ENCODE data around the gene RFESD. TPM values are rescaled to one million over a fixed set of nuclear protein-coding genes. Genes with fewer than 3 reads are reported as not detected.
"Not testable (repeated sequence)": the region's sequence is repeated elsewhere in the genome, so short reads cannot be mapped to it uniquely, and the experiment has no call there.

RFESD gene
- total RNA-seq, 1 donor from 2014 or later, result 0.97 TPM

DNA sequence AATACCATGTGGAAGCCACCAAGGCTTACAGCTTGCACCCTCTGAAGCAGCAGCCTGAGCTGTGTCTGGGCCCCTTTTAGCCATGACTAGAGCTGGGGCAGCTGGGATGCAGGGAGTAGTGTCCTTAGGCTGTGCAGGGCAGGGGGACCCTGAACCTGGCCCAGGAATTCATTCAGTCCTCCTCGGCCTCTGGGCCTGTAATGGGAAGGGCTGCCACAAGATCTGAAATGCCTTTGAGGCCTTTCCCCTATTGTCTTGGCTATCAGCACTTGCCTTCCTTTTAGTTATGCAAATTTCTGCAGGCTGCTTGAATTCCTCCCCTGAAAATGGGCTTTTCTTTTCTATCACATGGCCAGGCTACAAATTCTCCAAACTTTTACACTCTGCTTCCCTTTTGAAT, 17.6 kb upstream of the RFESD start:
- H3K27ac Mint-ChIP-seq (ENCODE audit: unreplicated experiment), result no peak overlapping the region
- TF ChIP-seq CTCF (IDR thresholded peaks at IDR 0.05), result no peak
- no peaks in the 10 kb centered on the region for H3K27me3 Mint-ChIP-seq (ENCODE audit: low read depth)
- no peak overlapping the region for H3K4me3 Mint-ChIP-seq (ENCODE audit: unreplicated experiment)
- DNase-seq (ENCODE audit: low spot score), result no peak
- no peaks in the 10 kb centered on the region for H3K36me3 Mint-ChIP-seq (ENCODE audit: low read depth)
- H3K4me1 Mint-ChIP-seq (ENCODE audit: low read depth), result peaks cover 15% of the 10 kb centered on the region
- H3K9me3 Mint-ChIP-seq (ENCODE audit: low read depth), result peaks cover 2% of the 10 kb centered on the region

DNA sequence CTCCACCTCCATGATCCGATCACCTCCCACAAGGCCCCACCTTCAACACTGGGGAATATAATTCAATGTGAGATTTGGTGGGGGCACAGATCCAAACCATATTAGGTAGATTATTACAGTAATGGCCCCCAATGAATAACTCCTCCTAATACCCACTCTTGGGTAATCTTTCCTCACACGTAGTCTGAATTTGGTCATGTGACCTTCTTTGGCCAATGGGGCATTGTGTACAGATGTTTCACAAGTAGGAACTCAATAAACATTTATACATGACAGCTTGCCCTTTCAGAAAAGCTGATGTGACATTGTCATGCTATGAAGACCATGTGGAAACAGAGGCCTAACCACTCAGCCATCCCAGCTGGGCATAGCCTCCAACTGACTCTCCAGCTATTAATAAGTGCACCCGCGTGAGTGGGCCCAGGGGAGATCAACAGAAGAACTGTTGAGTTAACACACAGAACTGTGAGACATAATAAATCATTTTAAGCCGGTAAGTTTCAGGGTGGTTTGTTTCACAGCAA, 16.1 kb upstream of the RFESD start:
- Mint-ChIP-seq H3K4me3 (ENCODE audit: unreplicated experiment) (no peak overlapping the region), H3K27ac (ENCODE audit: unreplicated experiment) (peak overlapping the region; percentile 54), H3K9me3 (ENCODE audit: low read depth) (peaks cover 2% of the 10 kb centered on the region), H3K27me3 (ENCODE audit: low read depth) (no peaks in the 10 kb centered on the region), H3K36me3 (ENCODE audit: low read depth) (no peaks in the 10 kb centered on the region), H3K4me1 (ENCODE audit: low read depth) (peaks cover 15% of the 10 kb centered on the region)
- TF ChIP-seq CTCF (IDR thresholded peaks at IDR 0.05), result no peak
- DNase-seq (ENCODE audit: low spot score), result no peak

GRCh38 chr5:95631255-95631958, 15.2 kb upstream of the RFESD start:
- peak overlapping the region; percentile 88 for H3K27ac Mint-ChIP-seq (ENCODE audit: unreplicated experiment)
- no peak overlapping the region for H3K4me3 Mint-ChIP-seq (ENCODE audit: unreplicated experiment)
- TF ChIP-seq CTCF (IDR thresholded peaks at IDR 0.05), result no peak
- DNase-seq (ENCODE audit: low spot score), result no peak
- H3K27me3 Mint-ChIP-seq (ENCODE audit: low read depth), result no peaks in the 10 kb centered on the region
- H3K4me1 Mint-ChIP-seq (ENCODE audit: low read depth), result peaks cover 15% of the 10 kb centered on the region
- peaks cover 2% of the 10 kb centered on the region for H3K9me3 Mint-ChIP-seq (ENCODE audit: low read depth)
- H3K36me3 Mint-ChIP-seq (ENCODE audit: low read depth), result no peaks in the 10 kb centered on the region

- H3K36me3 Mint-ChIP-seq (ENCODE audit: low read depth), result no peaks in the 10 kb centered on the region
- peak overlapping the region; percentile 88 for H3K27ac Mint-ChIP-seq (ENCODE audit: unreplicated experiment)
- no peak for TF ChIP-seq CTCF (IDR thresholded peaks at IDR 0.05)
- no peak overlapping the region for H3K4me3 Mint-ChIP-seq (ENCODE audit: unreplicated experiment)
- H3K9me3 Mint-ChIP-seq (ENCODE audit: low read depth), result peaks cover 2% of the 10 kb centered on the region
- peaks cover 15% of the 10 kb centered on the region for H3K4me1 Mint-ChIP-seq (ENCODE audit: low read depth)
- no peak for DNase-seq (ENCODE audit: low spot score)
- no peaks in the 10 kb centered on the region for H3K27me3 Mint-ChIP-seq (ENCODE audit: low read depth)
These were observed 14.4 kb upstream of the RFESD start for GRCh38 chr5:95631991-95632675.

DNA sequence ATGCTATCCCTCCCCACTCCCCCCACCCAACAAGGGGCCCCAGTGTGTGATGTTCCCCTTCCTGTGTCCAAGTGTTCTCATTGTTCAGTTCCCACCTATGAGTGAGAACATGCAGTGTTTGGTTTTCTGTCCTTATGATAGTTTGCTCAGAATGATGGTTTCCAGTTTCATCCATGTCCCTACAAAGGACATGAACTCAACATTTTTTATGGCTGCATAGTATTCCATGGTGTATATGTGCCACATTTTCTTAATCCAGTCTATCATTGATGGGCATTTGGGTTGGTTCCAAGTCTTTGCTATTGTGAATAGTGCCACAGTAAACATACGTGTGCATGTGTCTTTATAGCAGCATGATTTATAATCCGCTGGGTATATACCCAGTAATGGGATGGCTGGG, 13.6 kb upstream of the RFESD start:
- not testable (repeated sequence) for H3K36me3 Mint-ChIP-seq (ENCODE audit: low read depth); DNase-seq (ENCODE audit: low spot score); H3K27ac Mint-ChIP-seq (ENCODE audit: unreplicated experiment); H3K9me3 Mint-ChIP-seq (ENCODE audit: low read depth); H3K27me3 Mint-ChIP-seq (ENCODE audit: low read depth); H3K4me3 Mint-ChIP-seq (ENCODE audit: unreplicated experiment)
- peaks cover 15% of the 10 kb centered on the region for H3K4me1 Mint-ChIP-seq (ENCODE audit: low read depth)
